OCI-LY3 (cell line): ENCODE data around the gene MDFIC.

Source experiments
- H2AFZ ChIP-seq: fragments of 200-600, 300-600 bp; shearing (Covaris generic); 2 replicates; pipeline ENCODE4 v1.6.0; 2014; ENCODE audit warnings: antibody characterized with exemption, low read depth, low read length
- H3K27ac ChIP-seq: fragments of 200-600, 300-600 bp; sonication (generic); 2 replicates; pipeline ENCODE4 v1.5.1; 2014; ENCODE audit warnings: mild to moderate bottlenecking, low read length, moderate library complexity, mixed read lengths
- H3K27me3 ChIP-seq: fragments of 200-600, 300-600 bp; sonication (generic); 2 replicates; pipeline ENCODE4 v1.6.1; 2014; ENCODE audit warnings: low read depth, low read length, mixed read lengths
- H3K36me3 ChIP-seq: fragments of 200-600, 300-600 bp; sonication (generic); replicated peaks from 2 replicates; pipeline ENCODE3; 2014; ENCODE audit warnings: low read depth, low read length, mixed read lengths
- H3K4me1 ChIP-seq: fragments of 300-600, 200-600 bp; sonication (generic); 2 replicates; pipeline ENCODE4 v1.6.1; 2014; ENCODE audit warnings: low read length, mixed read lengths
- H3K4me2 ChIP-seq: fragments of 200-600, 300-600 bp; sonication (generic); 2 replicates; pipeline ENCODE4 v1.6.1; 2014; ENCODE audit warnings: low read length, mixed read lengths
- H3K4me3 ChIP-seq: fragments of 300-600, 200-600 bp; sonication (generic); 2 replicates; pipeline ENCODE4 v1.5.1; 2014; ENCODE audit warnings: antibody characterized with exemption, mild to moderate bottlenecking, low read length, moderate library complexity
- H3K79me2 ChIP-seq: fragments of 300-600, 200-600 bp; shearing (Covaris generic); 2 replicates; pipeline ENCODE4 v1.6.1; 2014; ENCODE audit warnings: mild to moderate bottlenecking, low read length, mixed read lengths
- H3K9ac ChIP-seq: fragments of 300-600, 200-600 bp; shearing (Covaris generic); 2 replicates; pipeline ENCODE4 v1.6.0; 2014; ENCODE audit warnings: mild to moderate bottlenecking, low read length, moderate library complexity
- H3K9me3 ChIP-seq: fragments of 200-600, 300-600 bp; shearing (Covaris generic); 2 replicates; pipeline ENCODE4 v1.6.1; 2014; ENCODE audit warnings: low read length, mixed read lengths; ENCODE audit not compliant: insufficient read depth
- H4K20me1 ChIP-seq: fragments of 200-600, 300-600 bp; sonication (generic); 2 replicates; pipeline ENCODE4 v1.6.1; 2016; ENCODE audit warnings: low read length, mixed read lengths; ENCODE audit not compliant: insufficient read depth
- EZH2phosphoT487 ChIP-seq: fragments of 200-600 bp; shearing (Covaris generic); IDR thresholded peaks from 2 replicates; pipeline ENCODE4 v1.6.1; 2018; ENCODE audit warnings: antibody characterized with exemption, mixed run types, low read depth
- TF ChIP-seq, protein P1 (sequence below): fragments of 200-600, 300-600 bp; sonication (generic); IDR thresholded peaks from 2 replicates; pipeline ENCODE4 v1.5.1; 2014; ENCODE audit warnings: antibody characterized with exemption, low read length, low read depth

MDFIC gene

DNA sequence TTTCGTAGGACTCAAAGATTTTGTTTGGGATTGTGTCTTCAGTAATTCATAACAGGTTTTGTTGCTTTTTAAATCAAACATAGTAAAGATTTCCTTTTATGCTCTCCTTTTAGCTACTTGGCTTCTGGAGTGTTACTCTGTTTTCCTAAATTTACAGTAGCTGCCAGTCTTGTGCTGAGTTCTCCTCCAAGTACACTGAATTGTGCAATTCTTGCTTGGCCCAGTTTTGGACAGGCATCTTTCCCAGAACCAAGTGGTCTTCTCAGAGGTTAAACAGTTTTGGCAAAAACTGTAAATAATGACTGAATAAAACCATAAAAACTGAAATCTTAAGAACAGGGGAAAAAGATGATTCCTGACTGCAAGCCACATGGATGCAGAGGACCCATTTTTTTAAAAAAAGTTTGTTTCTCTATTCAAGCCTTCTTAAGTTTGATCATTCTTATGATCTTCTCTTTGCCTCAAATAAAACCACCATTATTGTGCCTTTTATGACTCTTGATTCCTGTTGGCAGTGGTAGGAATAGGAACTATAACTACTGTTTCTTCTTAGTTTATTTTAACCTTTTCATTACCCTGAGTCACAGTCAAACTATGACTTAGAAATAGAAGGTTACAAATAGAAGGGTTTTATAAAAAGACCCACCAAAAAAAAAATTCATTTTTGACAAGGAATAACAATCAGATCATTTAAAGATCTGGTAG is 88.0 kb downstream of the MDFIC start:
- TF ChIP-seq, protein P1, sequence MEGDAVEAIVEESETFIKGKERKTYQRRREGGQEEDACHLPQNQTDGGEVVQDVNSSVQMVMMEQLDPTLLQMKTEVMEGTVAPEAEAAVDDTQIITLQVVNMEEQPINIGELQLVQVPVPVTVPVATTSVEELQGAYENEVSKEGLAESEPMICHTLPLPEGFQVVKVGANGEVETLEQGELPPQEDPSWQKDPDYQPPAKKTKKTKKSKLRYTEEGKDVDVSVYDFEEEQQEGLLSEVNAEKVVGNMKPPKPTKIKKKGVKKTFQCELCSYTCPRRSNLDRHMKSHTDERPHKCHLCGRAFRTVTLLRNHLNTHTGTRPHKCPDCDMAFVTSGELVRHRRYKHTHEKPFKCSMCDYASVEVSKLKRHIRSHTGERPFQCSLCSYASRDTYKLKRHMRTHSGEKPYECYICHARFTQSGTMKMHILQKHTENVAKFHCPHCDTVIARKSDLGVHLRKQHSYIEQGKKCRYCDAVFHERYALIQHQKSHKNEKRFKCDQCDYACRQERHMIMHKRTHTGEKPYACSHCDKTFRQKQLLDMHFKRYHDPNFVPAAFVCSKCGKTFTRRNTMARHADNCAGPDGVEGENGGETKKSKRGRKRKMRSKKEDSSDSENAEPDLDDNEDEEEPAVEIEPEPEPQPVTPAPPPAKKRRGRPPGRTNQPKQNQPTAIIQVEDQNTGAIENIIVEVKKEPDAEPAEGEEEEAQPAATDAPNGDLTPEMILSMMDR: no peak
- no peak for TF ChIP-seq EZH2phosphoT487
- H3K79me2 ChIP-seq: peaks cover 87% of the 10 kb centered on the region
- no peaks in the 10 kb centered on the region for H3K9me3 ChIP-seq
- peaks cover 37% of the 10 kb centered on the region for H3K4me1 ChIP-seq
- peaks cover 44% of the 10 kb centered on the region for H3K36me3 ChIP-seq
- H4K20me1 ChIP-seq: peaks cover 69% of the 10 kb centered on the region
- no peak overlapping the region for H2AFZ ChIP-seq
- no peaks in the 10 kb centered on the region for H3K27me3 ChIP-seq
- no peak overlapping the region for H3K4me3 ChIP-seq
- peak overlapping the region; percentile 65 for H3K4me2 ChIP-seq
- H3K27ac ChIP-seq: peak overlapping the region; percentile 62
- no peak overlapping the region for H3K9ac ChIP-seq

DNA sequence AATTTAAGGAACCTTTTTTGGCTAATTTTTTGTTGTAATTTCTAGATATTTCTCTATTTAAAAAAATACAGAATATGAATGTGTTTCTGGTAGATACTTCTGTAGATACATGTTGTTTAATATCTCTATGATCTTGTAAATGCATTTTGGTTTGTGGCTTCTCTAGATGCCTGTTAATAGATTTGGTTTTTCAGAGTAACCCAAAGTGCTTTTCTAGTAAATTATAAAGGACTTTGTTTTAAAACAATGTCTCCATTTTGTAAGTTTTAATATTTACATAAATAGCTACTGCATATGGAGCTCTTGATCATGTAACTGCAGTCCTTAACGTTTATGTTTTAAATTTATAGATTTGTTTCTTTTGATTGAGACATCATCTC is 88.5 kb downstream of the MDFIC start:
- Histone ChIP-seq H3K27ac (no peak overlapping the region), H3K27me3 (no peaks in the 10 kb centered on the region), H3K9ac (no peak overlapping the region), H3K79me2 (peaks cover 84% of the 10 kb centered on the region), H3K4me1 (peaks cover 37% of the 10 kb centered on the region), H3K9me3 (no peaks in the 10 kb centered on the region), H2AFZ (no peak overlapping the region), H4K20me1 (peaks cover 67% of the 10 kb centered on the region), H3K4me3 (no peak overlapping the region), H3K36me3 (peaks cover 46% of the 10 kb centered on the region), H3K4me2 (no peak overlapping the region)
- TF ChIP-seq EZH2phosphoT487: no peak
- TF ChIP-seq, protein P1: no peak

DNA sequence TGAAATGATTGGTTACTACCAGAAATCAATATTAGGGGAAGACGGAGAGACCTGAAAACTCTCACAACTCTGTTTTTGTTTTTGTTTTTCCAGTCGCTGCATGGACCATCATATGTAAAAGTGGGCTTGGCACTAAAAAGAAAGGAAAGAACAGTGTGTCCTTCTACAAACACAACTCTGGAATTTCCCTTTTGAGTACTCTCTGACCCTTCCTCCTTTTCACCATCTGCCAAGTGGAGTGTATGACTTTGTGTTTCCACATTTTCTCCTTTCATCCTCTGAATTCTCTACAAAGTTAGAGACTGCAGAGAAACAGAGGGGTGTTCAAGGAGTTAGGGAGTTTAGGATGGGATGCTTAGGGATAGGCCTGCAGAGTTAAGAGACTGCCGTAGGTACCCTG is 92.0 kb downstream of the MDFIC start:
- no peaks in the 10 kb centered on the region for H3K27me3 ChIP-seq
- H3K9ac ChIP-seq: no peak overlapping the region
- no peak overlapping the region for H3K27ac ChIP-seq
- no peak overlapping the region for H2AFZ ChIP-seq
- peaks cover 18% of the 10 kb centered on the region for H3K4me1 ChIP-seq
- H3K79me2 ChIP-seq: peaks cover 57% of the 10 kb centered on the region
- no peak overlapping the region for H3K4me2 ChIP-seq
- H4K20me1 ChIP-seq: peaks cover 40% of the 10 kb centered on the region
- TF ChIP-seq, protein P1: no peak
- no peak for TF ChIP-seq EZH2phosphoT487
- H3K9me3 ChIP-seq: no peaks in the 10 kb centered on the region
- no peak overlapping the region for H3K4me3 ChIP-seq
- peaks cover 50% of the 10 kb centered on the region for H3K36me3 ChIP-seq

DNA sequence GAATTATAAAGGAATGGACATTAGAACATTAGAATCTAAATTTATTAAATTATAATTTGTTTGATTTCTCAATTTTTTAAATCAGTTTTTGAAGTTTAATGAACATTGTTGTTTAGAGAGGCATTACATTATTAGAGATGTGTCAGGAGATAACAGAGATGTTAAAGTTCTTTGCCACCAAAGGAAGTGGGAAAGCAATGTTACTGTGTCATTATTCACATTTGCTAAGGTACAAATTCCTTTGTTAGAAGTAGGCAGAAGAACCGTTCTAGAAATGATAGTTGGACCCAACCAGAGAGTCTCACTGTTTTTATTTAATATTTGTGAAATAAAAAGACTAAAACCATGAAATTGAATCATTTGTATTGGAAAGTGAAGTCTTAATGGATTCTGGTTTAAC is 92.9 kb downstream of the MDFIC start:
- H3K4me1 ChIP-seq: peaks cover 9% of the 10 kb centered on the region
- no peak overlapping the region for H3K4me3 ChIP-seq
- H3K9me3 ChIP-seq: no peaks in the 10 kb centered on the region
- no peak overlapping the region for H3K4me2 ChIP-seq
- H3K79me2 ChIP-seq: peaks cover 47% of the 10 kb centered on the region
- H3K9ac ChIP-seq: no peak overlapping the region
- H3K27me3 ChIP-seq: no peaks in the 10 kb centered on the region
- H4K20me1 ChIP-seq: peaks cover 31% of the 10 kb centered on the region
- no peak overlapping the region for H2AFZ ChIP-seq
- H3K27ac ChIP-seq: no peak overlapping the region
- peaks cover 45% of the 10 kb centered on the region for H3K36me3 ChIP-seq
- TF ChIP-seq, protein P1: no peak
- TF ChIP-seq EZH2phosphoT487: no peak
